ACC112 (cell line): ENCODE measurements around the gene MICA.
"Not testable (repeated sequence)": the region's sequence is repeated elsewhere in the genome, so short reads cannot be mapped to it uniquely, and the experiment has no call there.

ENCODE experiments used
- H2AFZ ChIP-seq: fragments of 200-600 bp; sonication (generic); one replicate; pipeline ENCODE4 v1.6.0; 2017; ENCODE audit warnings: antibody characterized with exemption, low read length; ENCODE audit not compliant: unreplicated experiment
- H3K27ac ChIP-seq: fragments of 200-600 bp; sonication (generic); 2 replicates; pipeline ENCODE4 v1.5.1; 2014; ENCODE audit warnings: low read depth, mild to moderate bottlenecking, antibody characterized with exemption, low read length, moderate library complexity
- H3K27me3 ChIP-seq: fragments of 200-600 bp; sonication (generic); 2 replicates; pipeline ENCODE4 v1.6.1; 2014; ENCODE audit warnings: mild to moderate bottlenecking, antibody characterized with exemption, low read length, moderate library complexity, mixed read lengths; ENCODE audit not compliant: insufficient read depth
- H3K36me3 ChIP-seq: fragments of 200-600 bp; sonication (generic); 2 replicates; pipeline ENCODE4 v1.6.1; 2016; ENCODE audit warnings: mild to moderate bottlenecking, antibody characterized with exemption, low read length, moderate library complexity, mixed read lengths; ENCODE audit not compliant: insufficient read depth
- H3K4me1 ChIP-seq: fragments of 200-600 bp; sonication (generic); one replicate; pipeline ENCODE4 v1.6.1; 2016; ENCODE audit warnings: low read length, mixed read lengths; ENCODE audit not compliant: insufficient read depth, unreplicated experiment, control insufficient read depth
- H3K4me3 ChIP-seq: fragments of 200-600 bp; sonication (generic); 2 replicates; pipeline ENCODE4 v1.5.1; 2014; ENCODE audit warnings: mild to moderate bottlenecking, low read depth, low read length
- H3K79me2 ChIP-seq: fragments of 200-600 bp; sonication (generic); one replicate; pipeline ENCODE4 v1.6.0; 2016; ENCODE audit warnings: low read length; ENCODE audit not compliant: control insufficient read depth, unreplicated experiment, insufficient read depth

MICA gene

GRCh38 chr6:31397901-31398525 lies 5.4 kb upstream of the MICA start:
- H3K79me2 ChIP-seq, result peaks cover 23% of the 10 kb centered on the region
- H3K27me3 ChIP-seq, result no peaks in the 10 kb centered on the region
- peak overlapping the region; percentile 3; the same call in 1 of the 2 replicates for H3K4me3 ChIP-seq
- H3K36me3 ChIP-seq, result no peaks in the 10 kb centered on the region
- H3K4me1 ChIP-seq, result peaks cover 26% of the 10 kb centered on the region
- no peak overlapping the region for H2AFZ ChIP-seq
- no peak overlapping the region for H3K27ac ChIP-seq

GRCh38 chr6:31399589-31400466 lies 3.6 kb upstream of the MICA start:
- Histone ChIP-seq H3K36me3 (no peaks in the 10 kb centered on the region), H3K4me1 (peaks cover 29% of the 10 kb centered on the region), H2AFZ (peak overlapping the region; percentile 81), H3K27me3 (no peaks in the 10 kb centered on the region), H3K4me3 (peak overlapping the region; percentile 84), H3K27ac (peak overlapping the region; percentile 70), H3K79me2 (peaks cover 41% of the 10 kb centered on the region)

- Histone ChIP-seq H3K79me2 (peaks cover 46% of the 10 kb centered on the region), H3K4me1 (peaks cover 29% of the 10 kb centered on the region), H3K36me3 (no peaks in the 10 kb centered on the region), H3K27me3 (no peaks in the 10 kb centered on the region), H3K4me3 (peak overlapping the region; percentile 84), H3K27ac (peak overlapping the region; percentile 70), H2AFZ (peak overlapping the region; percentile 81)
Observed at GRCh38 chr6:31400467-31401289, 2.7 kb upstream of the MICA start.

GRCh38 chr6:31401403-31401802 lies 2.0 kb upstream of the MICA start:
- Histone ChIP-seq H3K4me1 (peaks cover 22% of the 10 kb centered on the region), H3K36me3 (no peaks in the 10 kb centered on the region), H3K27me3 (no peaks in the 10 kb centered on the region), H3K4me3 (peak overlapping the region; percentile 84), H3K79me2 (peaks cover 53% of the 10 kb centered on the region), H3K27ac (peak overlapping the region; percentile 70), H2AFZ (no peak overlapping the region)

- Histone ChIP-seq H2AFZ (no peak overlapping the region), H3K27me3 (no peaks in the 10 kb centered on the region), H3K79me2 (peaks cover 65% of the 10 kb centered on the region), H3K27ac (peak overlapping the region; percentile 70), H3K4me3 (peak overlapping the region; percentile 84), H3K4me1 (peaks cover 18% of the 10 kb centered on the region), H3K36me3 (no peaks in the 10 kb centered on the region)
Observed at GRCh38 chr6:31402324-31403282, 792 bp upstream of the MICA start.

GRCh38 chr6:31404061-31404364 lies 618 bp downstream of the MICA start:
- H2AFZ ChIP-seq, H3K27ac ChIP-seq, H3K27me3 ChIP-seq, H3K36me3 ChIP-seq: not testable (repeated sequence)
- H3K79me2 ChIP-seq, result peaks cover 78% of the 10 kb centered on the region
- H3K4me1 ChIP-seq, result peaks cover 29% of the 10 kb centered on the region
- H3K4me3 ChIP-seq, result peak overlapping the region; percentile 84

- Histone ChIP-seq H3K4me1 (peaks cover 29% of the 10 kb centered on the region), H3K79me2 (peaks cover 93% of the 10 kb centered on the region), H3K27me3 (no peaks in the 10 kb centered on the region), H2AFZ (no peak overlapping the region), H3K4me3 (no peak overlapping the region), H3K27ac (no peak overlapping the region), H3K36me3 (no peaks in the 10 kb centered on the region)
Observed at GRCh38 chr6:31405996-31406395, 2.6 kb downstream of the MICA start.

GRCh38 chr6:31407699-31408098 lies 4.3 kb downstream of the MICA start:
- no peak overlapping the region for H2AFZ ChIP-seq
- H3K27me3 ChIP-seq, result no peaks in the 10 kb centered on the region
- peak overlapping the region; percentile 34; the same call in 1 of the 2 replicates for H3K4me3 ChIP-seq
- peaks cover 94% of the 10 kb centered on the region for H3K79me2 ChIP-seq
- H3K4me1 ChIP-seq, result peaks cover 18% of the 10 kb centered on the region
- H3K36me3 ChIP-seq, result 0 out of 2 replicates have a peak, but pooled peaks cover 4% of the 10 kb centered on the region
- 0 out of 2 replicates have a peak overlapping the region, but pooled peaks have one; percentile 16 for H3K27ac ChIP-seq

- peaks cover 25% of the 10 kb centered on the region for H3K36me3 ChIP-seq
- no peak overlapping the region for H3K27ac ChIP-seq
- H3K27me3 ChIP-seq, result no peaks in the 10 kb centered on the region
- H3K4me1 ChIP-seq, result peaks cover 12% of the 10 kb centered on the region
- H2AFZ ChIP-seq, result no peak overlapping the region
- peaks cover 60% of the 10 kb centered on the region for H3K79me2 ChIP-seq
- no peak overlapping the region for H3K4me3 ChIP-seq
Observed at GRCh38 chr6:31412506-31412905, 9.1 kb downstream of the MICA start.
